SH-SY5Y (cell line): ENCODE results near the gene BAHD1.

ENCODE experiments used
- GATA2 ChIP-seq: IDR thresholded peaks from 2 replicates; pipeline ENCODE4 v1.6.1; 2011; ENCODE audit warnings: mild to moderate bottlenecking, low read depth, low read length
- GATA3 ChIP-seq: IDR thresholded peaks from 2 replicates; pipeline ENCODE4 v1.6.1; 2011; ENCODE audit warnings: low read depth, mild to moderate bottlenecking, low read length, moderate library complexity

The BAHD1 gene

DNA sequence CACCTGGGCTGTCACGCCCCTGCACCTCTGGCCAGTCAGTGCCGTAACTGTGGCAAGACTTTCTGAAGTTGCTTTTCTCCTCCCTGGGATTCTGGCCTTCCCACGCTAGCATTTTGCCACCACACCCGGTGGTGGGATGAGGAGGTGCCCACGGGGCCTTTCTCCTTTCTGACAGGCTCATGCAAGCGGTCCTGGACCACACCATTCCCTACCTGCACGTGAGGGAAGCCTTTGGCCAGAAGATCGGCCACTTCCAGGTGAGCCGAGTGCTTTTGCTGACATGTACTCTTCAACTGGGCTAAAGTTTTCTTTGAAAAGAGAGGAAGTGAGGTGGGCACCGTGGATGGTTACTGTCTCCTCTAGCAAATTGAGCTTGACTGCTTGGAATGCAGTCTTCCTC is 25.5 kb upstream of the BAHD1 start:
- TF ChIP-seq GATA2: no peak
- no peak for TF ChIP-seq GATA3

DNA sequence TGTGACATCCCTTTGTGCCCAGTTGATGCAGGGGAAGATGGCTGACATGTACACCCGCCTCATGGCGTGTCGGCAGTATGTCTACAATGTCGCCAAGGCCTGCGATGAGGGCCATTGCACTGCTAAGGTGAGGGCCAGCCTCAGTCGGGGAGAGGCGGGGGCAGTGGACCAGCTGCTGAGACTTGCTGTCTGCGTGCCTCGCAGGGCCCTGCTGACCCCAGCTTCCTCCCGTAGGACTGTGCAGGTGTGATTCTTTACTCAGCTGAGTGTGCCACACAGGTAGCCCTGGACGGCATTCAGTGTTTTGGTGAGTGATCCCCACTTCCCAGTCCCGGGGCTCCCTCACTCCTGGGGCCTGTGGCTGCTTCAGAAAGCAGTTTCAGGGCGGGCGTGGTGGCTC is 24.7 kb upstream of the BAHD1 start:
- TF ChIP-seq GATA3 (no peak), GATA2 (no peak)

DNA sequence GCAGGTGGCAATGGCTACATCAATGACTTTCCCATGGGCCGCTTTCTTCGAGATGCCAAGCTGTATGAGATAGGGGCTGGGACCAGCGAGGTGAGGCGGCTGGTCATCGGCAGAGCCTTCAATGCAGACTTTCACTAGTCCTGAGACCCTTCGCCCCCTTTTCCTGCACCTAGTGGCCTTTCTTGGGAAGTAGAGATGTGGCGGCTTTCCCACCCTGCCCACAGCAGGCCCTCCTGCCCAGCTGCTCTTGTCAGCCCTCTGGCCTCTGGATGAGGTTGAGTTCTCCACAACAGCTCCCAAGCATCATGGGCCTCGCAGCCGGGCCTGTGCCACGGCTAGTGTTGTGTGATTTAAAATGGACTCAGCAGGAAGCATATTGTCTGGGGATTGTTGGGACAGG is 22.6 kb upstream of the BAHD1 start:
- TF ChIP-seq GATA3 (no peak), GATA2 (no peak)

DNA sequence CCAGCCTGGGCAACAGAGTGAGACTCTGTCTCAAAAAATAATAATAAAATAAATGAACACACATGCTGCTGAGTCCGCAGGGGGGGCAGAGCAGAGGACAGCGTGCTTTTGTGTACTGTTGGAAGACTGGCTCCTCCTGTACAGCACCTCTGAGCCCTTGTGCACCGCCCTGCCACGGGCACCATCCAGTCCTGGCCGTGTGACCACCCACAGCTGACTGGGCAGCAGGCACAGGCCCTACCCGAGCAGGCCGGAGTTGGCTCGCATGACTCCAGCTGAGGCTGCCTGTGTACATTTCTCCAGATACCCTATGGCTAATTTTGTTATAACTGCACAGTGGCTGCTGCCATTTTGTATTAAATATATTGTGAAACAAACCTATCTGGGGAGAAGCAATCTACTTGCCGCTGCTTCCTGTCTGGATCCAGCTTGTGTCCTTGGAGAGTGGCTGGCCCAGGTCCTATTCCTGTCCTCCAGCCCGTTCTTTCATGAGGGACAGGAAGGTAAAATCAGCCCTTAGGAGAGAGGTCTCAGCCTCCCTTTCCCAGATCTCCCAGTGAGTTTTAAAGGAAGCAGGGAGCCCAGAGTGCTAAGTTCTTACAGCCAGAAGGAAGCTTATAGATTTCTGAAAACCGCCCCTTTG is 20.6 kb upstream of the BAHD1 start:
- TF ChIP-seq GATA2: no peak
- no peak for TF ChIP-seq GATA3

DNA sequence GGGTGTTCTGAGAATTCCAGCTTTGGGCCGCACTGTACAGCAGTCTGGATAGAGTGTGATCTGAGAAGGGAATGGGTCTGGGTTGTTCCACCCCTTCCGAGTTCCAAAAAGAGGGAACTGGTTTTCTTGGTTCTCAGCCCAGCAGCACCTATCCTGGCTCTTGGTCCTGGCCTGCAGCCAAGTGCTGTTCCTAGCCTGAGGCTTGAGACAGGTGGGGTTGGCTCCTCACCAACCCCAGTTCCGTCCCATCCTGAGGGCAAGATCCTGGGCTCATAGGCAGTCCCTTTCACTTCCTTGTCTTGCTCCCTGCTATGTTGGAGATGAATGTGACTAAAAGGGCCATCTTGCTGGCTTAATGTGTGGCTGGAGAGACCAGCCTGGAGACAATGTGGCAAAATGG is 20.0 kb upstream of the BAHD1 start:
- TF ChIP-seq GATA2 (no peak), GATA3 (no peak)

DNA sequence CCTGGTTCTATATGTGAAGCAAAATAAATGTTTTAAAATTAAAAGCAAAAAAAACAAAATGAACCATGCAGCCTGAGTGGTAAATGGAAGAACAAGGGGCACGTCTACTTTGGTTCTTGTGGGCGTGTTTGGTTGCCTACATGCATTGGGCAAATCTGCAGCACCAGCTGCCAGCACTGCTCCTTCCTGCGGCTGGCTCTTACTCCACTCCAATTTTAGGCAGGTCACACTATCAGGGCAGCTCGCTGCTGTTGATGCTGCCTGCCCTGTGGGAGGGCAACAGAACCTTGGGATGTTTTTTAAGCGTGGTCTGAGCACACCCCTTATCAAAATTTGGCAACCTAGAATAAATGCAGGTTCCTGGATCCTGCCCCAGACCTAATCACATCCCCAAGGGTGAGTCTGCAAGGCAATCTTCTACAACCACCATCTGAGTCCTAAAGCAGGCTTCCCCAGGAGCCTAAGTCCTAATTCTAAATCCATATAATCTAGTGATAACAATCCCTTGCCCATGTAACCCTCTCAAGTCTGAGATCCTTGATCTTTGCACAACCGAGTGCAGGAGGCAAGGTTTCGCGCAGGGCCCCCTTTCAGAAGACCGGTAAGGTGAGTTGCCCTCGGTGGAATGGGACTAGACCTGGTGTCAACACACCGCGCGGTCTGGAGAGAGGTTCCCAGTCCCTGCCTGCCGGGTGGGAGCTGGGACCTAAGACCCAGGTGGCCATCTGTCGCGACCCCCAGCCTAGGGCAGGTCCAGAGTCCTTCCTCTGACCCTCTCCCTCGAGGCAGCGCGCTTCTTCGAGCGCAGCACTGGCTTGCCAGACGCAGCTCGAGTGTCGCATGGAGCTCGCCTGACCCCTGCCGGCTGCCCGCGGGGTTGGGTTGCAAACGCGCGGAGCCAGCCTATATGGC is 19.3 kb upstream of the BAHD1 start:
- TF ChIP-seq GATA3 (no peak), GATA2 (no peak)

DNA sequence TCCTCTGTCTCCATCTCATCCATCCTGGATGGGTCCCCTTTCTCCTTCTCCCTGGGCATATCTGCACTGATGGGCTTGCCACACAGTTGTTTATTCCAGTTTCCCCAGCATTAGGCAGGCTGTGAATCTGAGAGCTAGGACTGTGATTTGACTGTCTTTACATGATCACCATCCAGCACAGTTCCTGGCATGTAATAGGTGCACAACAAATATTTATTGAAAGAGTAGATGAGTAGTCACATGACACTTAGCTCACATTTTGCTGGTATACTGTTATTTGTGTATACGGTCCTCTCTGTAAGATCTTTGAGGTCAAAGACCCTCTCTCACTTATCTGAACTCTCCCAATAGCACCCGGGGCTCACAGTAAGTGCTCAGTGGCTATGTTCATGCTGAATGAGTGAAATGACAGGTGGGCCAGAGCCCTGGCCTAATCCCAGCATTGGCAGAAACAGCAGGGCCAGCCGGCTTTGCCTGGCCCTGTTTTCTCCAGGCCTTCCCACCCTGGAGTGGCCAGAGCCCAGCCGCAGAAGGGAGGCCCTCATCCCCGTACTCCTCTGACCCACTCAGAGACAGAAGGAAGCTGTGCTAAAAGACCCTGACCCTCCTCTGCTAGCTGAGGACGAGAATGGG is 16.2 kb upstream of the BAHD1 start:
- TF ChIP-seq GATA3: no peak
- no peak for TF ChIP-seq GATA2

DNA sequence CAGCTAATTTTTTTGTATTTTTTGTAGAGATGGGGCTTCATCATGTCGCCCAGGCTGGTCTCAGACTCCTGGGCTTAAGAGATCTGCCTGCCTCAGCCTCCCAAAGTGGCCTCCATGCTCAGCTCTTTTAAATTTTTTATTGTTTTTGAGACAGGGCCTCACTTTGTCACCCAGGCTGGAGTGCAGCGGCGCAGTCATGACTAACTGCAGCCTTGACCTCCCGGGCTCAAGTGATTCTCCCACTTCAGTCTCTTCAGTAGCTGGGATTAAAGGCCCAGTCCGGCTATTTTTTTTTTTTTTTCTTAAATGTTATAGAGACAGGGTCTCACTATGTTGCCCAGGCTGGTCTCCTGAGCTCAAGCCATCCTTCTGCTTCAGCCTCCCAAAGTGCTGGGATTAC is 15.1 kb upstream of the BAHD1 start:
- no peak for TF ChIP-seq GATA2
- TF ChIP-seq GATA3: no peak

DNA sequence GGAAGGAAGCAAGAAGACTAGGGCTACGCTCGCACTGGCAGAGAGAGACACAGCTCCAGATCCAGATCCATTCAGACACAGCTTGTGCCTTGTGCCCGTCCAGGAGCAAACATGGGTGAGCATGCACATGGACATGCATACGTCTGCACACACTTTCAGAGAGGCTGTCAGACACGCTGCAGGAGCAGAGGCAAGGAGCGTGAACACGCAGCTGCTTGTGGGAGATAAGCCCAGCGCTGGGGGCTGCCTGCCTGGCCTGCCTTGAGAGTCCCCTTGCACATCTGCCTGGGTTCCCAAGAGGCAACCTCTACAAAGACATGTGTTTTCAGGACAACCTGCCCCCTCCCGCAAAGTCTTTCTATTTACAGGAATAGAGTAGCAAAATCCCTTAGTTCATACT is 13.6 kb upstream of the BAHD1 start:
- TF ChIP-seq GATA2 (no peak), GATA3 (no peak)

DNA sequence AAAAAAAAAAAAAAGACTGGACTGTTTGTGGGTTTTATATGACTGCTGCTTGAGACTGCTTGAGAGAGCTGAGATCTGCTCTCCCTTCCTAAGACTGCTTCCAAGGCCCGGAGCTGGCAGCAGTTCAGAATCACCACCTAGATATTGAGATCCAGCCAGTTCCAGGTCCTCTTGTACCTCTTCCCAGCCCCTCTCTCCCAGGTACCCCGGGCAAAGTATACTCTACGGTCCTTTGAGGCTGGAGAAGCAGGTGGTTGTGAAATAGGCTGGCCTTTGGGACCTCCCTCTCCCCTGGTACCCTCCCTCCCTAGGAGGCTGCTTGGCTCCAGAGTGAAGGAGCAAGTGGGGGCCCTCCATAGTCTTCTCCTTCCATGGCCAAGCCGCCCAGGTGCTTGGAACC is 12.6 kb upstream of the BAHD1 start:
- TF ChIP-seq GATA3 (no peak), GATA2 (no peak)

DNA sequence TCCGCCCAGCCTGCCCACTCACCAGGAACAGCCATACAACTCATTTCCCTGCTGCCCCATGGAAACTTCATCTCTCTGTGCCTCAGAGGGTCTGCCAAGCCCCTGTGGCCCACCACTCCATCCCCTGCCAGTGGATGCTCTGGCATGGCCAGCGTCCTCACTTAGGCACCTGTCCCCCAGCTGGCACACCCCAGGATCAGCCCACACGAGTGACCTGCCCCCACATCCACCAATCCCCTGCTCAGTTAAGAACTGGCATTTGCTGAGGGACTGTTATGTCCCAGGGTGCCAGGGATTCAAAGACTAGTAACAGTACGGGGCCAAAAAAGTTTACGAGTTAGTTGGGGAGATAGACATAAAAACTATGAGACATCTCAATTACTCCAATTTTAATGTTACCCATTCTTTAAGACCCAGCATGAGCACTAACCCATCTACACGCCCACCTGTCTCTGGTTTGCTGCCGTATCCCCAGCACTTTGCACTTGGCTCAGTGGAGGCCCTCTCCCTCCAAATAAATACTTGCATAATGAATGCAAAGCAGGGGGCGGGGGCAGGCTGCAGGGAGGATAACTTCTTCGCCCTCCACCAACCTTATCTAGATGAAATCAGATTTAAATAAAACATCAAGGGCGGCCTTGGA is 11.6 kb upstream of the BAHD1 start:
- TF ChIP-seq GATA3 (no peak), GATA2 (no peak)

DNA sequence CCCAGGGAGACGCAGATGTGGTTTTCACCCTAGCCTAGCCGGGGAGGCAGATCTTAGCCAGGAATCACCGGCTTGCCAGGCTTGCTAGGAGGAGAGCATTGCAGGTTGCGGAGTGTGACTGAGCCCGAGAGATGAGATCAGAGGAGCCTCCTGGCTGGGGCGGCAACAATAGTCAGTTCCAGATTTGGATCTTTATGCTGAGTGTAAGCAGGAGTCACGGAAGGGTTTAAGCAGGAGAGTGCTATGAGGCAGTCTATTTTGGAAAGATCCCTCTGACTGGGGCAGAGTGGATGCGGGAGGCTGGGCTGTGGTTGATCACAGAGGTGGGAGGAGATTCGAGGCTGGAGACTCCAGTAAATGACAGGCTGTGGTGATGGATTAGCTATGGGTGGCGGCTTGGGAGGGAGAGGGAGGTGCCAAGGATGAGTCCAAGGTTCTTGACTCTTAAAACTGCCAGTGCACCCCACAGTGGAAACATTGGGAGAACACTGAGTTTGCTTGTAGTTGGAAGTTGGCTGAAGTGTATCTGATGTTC is 10.4 kb upstream of the BAHD1 start:
- no peak for TF ChIP-seq GATA3
- no peak for TF ChIP-seq GATA2

DNA sequence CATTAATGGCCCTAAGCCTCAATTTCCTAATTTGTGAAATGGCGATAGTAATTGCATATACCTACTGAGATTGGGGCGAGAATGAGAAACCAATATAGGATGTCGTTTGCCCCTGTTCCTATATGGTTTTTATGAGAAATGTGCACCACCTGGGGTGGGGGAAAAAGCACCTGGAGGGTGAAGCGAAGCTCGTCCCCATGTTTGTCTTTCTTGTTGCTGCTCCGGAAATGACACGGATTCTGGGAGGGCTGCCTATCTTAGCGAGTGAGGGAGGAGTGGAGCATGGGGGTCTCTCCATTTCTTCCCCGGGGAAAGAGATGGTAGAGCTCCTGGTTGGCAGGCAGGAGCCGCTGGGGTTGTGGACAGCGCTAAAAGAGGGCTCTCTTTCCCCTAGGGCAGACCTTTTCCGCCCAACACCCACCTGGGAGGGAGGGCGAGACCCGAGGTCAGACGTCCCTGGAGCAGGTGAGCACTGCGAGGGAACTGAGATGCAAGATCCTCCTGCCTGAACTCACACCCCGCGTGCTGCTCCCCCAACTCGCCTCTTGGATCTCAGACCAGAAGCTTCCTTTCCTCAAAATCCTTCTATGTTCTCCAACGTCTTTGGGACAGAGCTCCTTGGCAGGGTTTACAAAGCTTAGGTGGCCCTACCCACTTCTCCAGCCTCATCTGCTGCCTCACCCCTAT is 5.6 kb upstream of the BAHD1 start:
- no peak for TF ChIP-seq GATA2
- no peak for TF ChIP-seq GATA3
